WTC11 (cell line): Measurements from ENCODE around the gene CMTM6. TPM values are rescaled to one million over a fixed set of nuclear protein-coding genes. Genes with fewer than 3 reads are reported as not detected.

Source experiments
- ATAC-seq: fragments of 200-7000 bp; cut with Tn5 transposase; 2 replicates; pipeline ENCODE4 v1.10.0; 2021; ENCODE audit warnings: mild to moderate bottlenecking, moderate library complexity
- CTCF ChIA-PET: fragments of 300-600 bp; sonication (Branson Sonifier 250); formaldehyde crosslinking; loops from one replicate; lab custom pipeline; 2021; ENCODE audit warnings: antibody characterized with exemption; lab: Charles Lee
- POLR2A ChIA-PET: fragments of 350-600 bp; sonication (Branson Sonifier 250); formaldehyde crosslinking; loops from one replicate; lab custom pipeline; 2021; ENCODE audit warnings: antibody characterized with exemption; lab: Charles Lee
- DNase-seq: peaks from one replicate; pipeline ENCODE4 v3.0.0; 2021; ENCODE audit warnings: low spot score
- H3K27ac Mint-ChIP-seq: 2 replicates; pipeline ENCODE4 v1.8.0; 2021; ENCODE audit warnings: mixed read lengths
- H3K27me3 Mint-ChIP-seq: 2 replicates; pipeline ENCODE4 v1.8.0; 2021; ENCODE audit warnings: low read depth, mild to moderate bottlenecking, moderate library complexity, mixed read lengths
- H3K36me3 Mint-ChIP-seq: 2 replicates; pipeline ENCODE4 v1.8.0; 2021; ENCODE audit warnings: mixed read lengths
- H3K4me1 Mint-ChIP-seq: 2 replicates; pipeline ENCODE4 v1.8.0; 2022; ENCODE audit warnings: mixed read lengths
- H3K4me3 Mint-ChIP-seq: 2 replicates; pipeline ENCODE4 v1.8.0; 2021; ENCODE audit warnings: mild to moderate bottlenecking, moderate library complexity, mixed read lengths
- H3K9me3 Mint-ChIP-seq: 2 replicates; pipeline ENCODE4 v1.8.0; 2021; ENCODE audit warnings: mixed read lengths
- ATF3 ChIP-seq: sonication (generic); formaldehyde crosslinking; conservative IDR thresholded peaks from 2 replicates; pipeline ENCODE4 v1.8.1; 2022; ENCODE audit warnings: mild to moderate bottlenecking, missing genetic modification reagents
- EMX1 ChIP-seq: fragments of 250-450 bp; sonication (Bioruptor Pico); IDR thresholded peaks from 2 replicates; pipeline ENCODE4 v1.8.0; 2021; ENCODE audit warnings: mild to moderate bottlenecking
- ESRRA ChIP-seq: sonication (generic); formaldehyde crosslinking; IDR thresholded peaks from 2 replicates; pipeline ENCODE4 v1.8.1; 2022; ENCODE audit warnings: mild to moderate bottlenecking, missing genetic modification reagents, borderline replicate concordance
- IRF1 ChIP-seq: sonication (generic); formaldehyde crosslinking; IDR thresholded peaks from 2 replicates; pipeline ENCODE4 v1.8.0; 2023; ENCODE audit warnings: missing genetic modification reagents
- NFE2L1 ChIP-seq: sonication (generic); formaldehyde crosslinking; IDR thresholded peaks from 2 replicates; pipeline ENCODE4 v1.8.1; 2023; ENCODE audit warnings: missing genetic modification reagents
- SP1 ChIP-seq: sonication (generic); formaldehyde crosslinking; conservative IDR thresholded peaks from 2 replicates; pipeline ENCODE4 v1.8.1; 2022; ENCODE audit warnings: missing genetic modification reagents
- TEAD4 ChIP-seq: sonication (generic); formaldehyde crosslinking; IDR thresholded peaks from 2 replicates; pipeline ENCODE4 v1.8.0; 2022; ENCODE audit warnings: mild to moderate bottlenecking, missing genetic modification reagents
- TP53 ChIP-seq: sonication (generic); formaldehyde crosslinking; IDR thresholded peaks from 2 replicates; pipeline ENCODE4 v1.8.1; 2023; ENCODE audit warnings: mild to moderate bottlenecking, missing genetic modification reagents
- ZBTB21 ChIP-seq: sonication (generic); formaldehyde crosslinking; IDR thresholded peaks from 2 replicates; pipeline ENCODE4 v1.8.1; 2023; ENCODE audit warnings: mild to moderate bottlenecking, missing genetic modification reagents, borderline replicate concordance
- ZNF263 ChIP-seq: sonication (generic); formaldehyde crosslinking; IDR thresholded peaks from 2 replicates; pipeline ENCODE4 v1.8.1; 2022; ENCODE audit warnings: low read depth, mild to moderate bottlenecking, moderate library complexity, missing genetic modification reagents
- ZNF396 ChIP-seq: fragments of 250-450 bp; sonication (Bioruptor Pico); IDR thresholded peaks from 2 replicates; pipeline ENCODE4 v1.8.0; 2021; ENCODE audit warnings: mild to moderate bottlenecking, moderate library complexity, borderline replicate concordance
- ZNF671 ChIP-seq: fragments of 250-450 bp; sonication (Bioruptor Pico); IDR thresholded peaks from 2 replicates; pipeline ENCODE4 v1.8.0; 2021; ENCODE audit warnings: mild to moderate bottlenecking
- total RNA-seq: library from RNA; stranded (reverse); gene quantifications from 3 replicates; pipeline ENCODE4 v1.2.3, GENCODE V29; 2021
- TF ChIP-seq, protein P1 (sequence below): sonication (generic); formaldehyde crosslinking; IDR thresholded peaks from 2 replicates; pipeline ENCODE4 v1.8.0; 2022; ENCODE audit warnings: mild to moderate bottlenecking, missing genetic modification reagents
- TF ChIP-seq, protein P2 (sequence below): fragments of 200-600 bp; IDR thresholded peaks from 2 replicates; pipeline ENCODE4 v1.8.0; 2022; ENCODE audit warnings: antibody characterized with exemption
- TF ChIP-seq, protein P3 (sequence below): sonication (generic); formaldehyde crosslinking; IDR thresholded peaks from 2 replicates; pipeline ENCODE4 v1.8.1; 2023; ENCODE audit warnings: mild to moderate bottlenecking, missing genetic modification reagents, moderate library complexity
- TF ChIP-seq, protein P4 (sequence below): sonication (generic); formaldehyde crosslinking; IDR thresholded peaks from 2 replicates; pipeline ENCODE4 v1.8.1; 2022; ENCODE audit warnings: low read depth, mild to moderate bottlenecking, moderate library complexity, missing genetic modification reagents, borderline replicate concordance

CMTM6 gene
- total RNA-seq, 1 experiment from 2014 or later = 42.3 TPM

GRCh38 chr3:32540899-32541298, 38.2 kb upstream of the CMTM6 start (continued):
- TF ChIP-seq, protein P1, sequence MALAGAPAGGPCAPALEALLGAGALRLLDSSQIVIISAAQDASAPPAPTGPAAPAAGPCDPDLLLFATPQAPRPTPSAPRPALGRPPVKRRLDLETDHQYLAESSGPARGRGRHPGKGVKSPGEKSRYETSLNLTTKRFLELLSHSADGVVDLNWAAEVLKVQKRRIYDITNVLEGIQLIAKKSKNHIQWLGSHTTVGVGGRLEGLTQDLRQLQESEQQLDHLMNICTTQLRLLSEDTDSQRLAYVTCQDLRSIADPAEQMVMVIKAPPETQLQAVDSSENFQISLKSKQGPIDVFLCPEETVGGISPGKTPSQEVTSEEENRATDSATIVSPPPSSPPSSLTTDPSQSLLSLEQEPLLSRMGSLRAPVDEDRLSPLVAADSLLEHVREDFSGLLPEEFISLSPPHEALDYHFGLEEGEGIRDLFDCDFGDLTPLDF (CRISPR knock-in tag) = no peak
- TF ChIP-seq, protein P2, sequence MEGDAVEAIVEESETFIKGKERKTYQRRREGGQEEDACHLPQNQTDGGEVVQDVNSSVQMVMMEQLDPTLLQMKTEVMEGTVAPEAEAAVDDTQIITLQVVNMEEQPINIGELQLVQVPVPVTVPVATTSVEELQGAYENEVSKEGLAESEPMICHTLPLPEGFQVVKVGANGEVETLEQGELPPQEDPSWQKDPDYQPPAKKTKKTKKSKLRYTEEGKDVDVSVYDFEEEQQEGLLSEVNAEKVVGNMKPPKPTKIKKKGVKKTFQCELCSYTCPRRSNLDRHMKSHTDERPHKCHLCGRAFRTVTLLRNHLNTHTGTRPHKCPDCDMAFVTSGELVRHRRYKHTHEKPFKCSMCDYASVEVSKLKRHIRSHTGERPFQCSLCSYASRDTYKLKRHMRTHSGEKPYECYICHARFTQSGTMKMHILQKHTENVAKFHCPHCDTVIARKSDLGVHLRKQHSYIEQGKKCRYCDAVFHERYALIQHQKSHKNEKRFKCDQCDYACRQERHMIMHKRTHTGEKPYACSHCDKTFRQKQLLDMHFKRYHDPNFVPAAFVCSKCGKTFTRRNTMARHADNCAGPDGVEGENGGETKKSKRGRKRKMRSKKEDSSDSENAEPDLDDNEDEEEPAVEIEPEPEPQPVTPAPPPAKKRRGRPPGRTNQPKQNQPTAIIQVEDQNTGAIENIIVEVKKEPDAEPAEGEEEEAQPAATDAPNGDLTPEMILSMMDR = no peak
- no peak for TF ChIP-seq ATF3 (CRISPR knock-in tag)
- no peak for TF ChIP-seq ZBTB21 (CRISPR knock-in tag)

- no peaks in the 10 kb centered on the region for H3K9me3 Mint-ChIP-seq
- TF ChIP-seq ESRRA (CRISPR knock-in tag) (no peak), EMX1 (CRISPR knock-in tag) (no peak), ZNF396 (CRISPR knock-in tag) (no peak), ZNF263 (CRISPR knock-in tag) (no peak), SP1 (no peak), TEAD4 (CRISPR knock-in tag) (no peak), IRF1 (no peak), ZNF671 (CRISPR knock-in tag) (no peak), NFE2L1 (CRISPR knock-in tag) (no peak), TP53 (no peak)
- TF ChIP-seq, protein P3, sequence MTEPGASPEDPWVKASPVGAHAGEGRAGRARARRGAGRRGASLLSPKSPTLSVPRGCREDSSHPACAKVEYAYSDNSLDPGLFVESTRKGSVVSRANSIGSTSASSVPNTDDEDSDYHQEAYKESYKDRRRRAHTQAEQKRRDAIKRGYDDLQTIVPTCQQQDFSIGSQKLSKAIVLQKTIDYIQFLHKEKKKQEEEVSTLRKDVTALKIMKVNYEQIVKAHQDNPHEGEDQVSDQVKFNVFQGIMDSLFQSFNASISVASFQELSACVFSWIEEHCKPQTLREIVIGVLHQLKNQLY (CRISPR knock-in tag) = no peak
- TF ChIP-seq, protein P2 = no peak
- TF ChIP-seq, protein P4, sequence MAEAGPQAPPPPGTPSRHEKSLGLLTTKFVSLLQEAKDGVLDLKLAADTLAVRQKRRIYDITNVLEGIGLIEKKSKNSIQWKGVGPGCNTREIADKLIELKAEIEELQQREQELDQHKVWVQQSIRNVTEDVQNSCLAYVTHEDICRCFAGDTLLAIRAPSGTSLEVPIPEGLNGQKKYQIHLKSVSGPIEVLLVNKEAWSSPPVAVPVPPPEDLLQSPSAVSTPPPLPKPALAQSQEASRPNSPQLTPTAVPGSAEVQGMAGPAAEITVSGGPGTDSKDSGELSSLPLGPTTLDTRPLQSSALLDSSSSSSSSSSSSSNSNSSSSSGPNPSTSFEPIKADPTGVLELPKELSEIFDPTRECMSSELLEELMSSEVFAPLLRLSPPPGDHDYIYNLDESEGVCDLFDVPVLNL = no peak
- TF ChIP-seq, all 79 proteins: peak for 0
- ChIA-PET CTCF (no interaction called here), POLR2A (no interaction called here)
- H3K36me3 Mint-ChIP-seq = peaks cover 46% of the 10 kb centered on the region
- no peaks in the 10 kb centered on the region for H3K4me1 Mint-ChIP-seq
- DNase-seq = no peak
- H3K4me3 Mint-ChIP-seq = no peak overlapping the region
- H3K27me3 Mint-ChIP-seq = no peaks in the 10 kb centered on the region
- no peak overlapping the region for H3K27ac Mint-ChIP-seq
- ATAC-seq = no peak
Measured at GRCh38 chr3:32532434-32532833, 29.8 kb upstream of the CMTM6 start.
